HG03571 (cell line): ENCODE measurements around the gene EIF3C.
"Not testable (repeated sequence)": the region's sequence is repeated elsewhere in the genome, so short reads cannot be mapped to it uniquely, and the experiment has no call there.

Experiments
- ATAC-seq: cut with Tn5 transposase; IDR thresholded peaks from one replicate; pipeline ENCODE4 v1.9.1; 2021; ENCODE audit not compliant: unreplicated experiment

The EIF3C gene

GRCh38 chr16:28749997-28750465 lies 38.8 kb downstream of the EIF3C start:
- peak; percentile 89 for ATAC-seq

GRCh38 chr16:28750469-28751067 lies 39.3 kb downstream of the EIF3C start:
- not testable (repeated sequence) for ATAC-seq

GRCh38 chr16:28751487-28751886 lies 40.2 kb downstream of the EIF3C start, which contains the start of gene NPIPB9:
NPIPB9 (plus strand) TSS chr16:28751787.
- not testable (repeated sequence) for ATAC-seq

GRCh38 chr16:28781697-28782096 lies 70.4 kb downstream of the EIF3C start:
- not testable (repeated sequence) for ATAC-seq

GRCh38 chr16:28782357-28782756 lies 71.1 kb downstream of the EIF3C start:
- ATAC-seq: not testable (repeated sequence)
